GM12872 (cell line): ENCODE measurements around the gene OR52K2.

Source experiments
- CTCF ChIP-seq: IDR thresholded peaks from 3 replicates; pipeline ENCODE4 v1.5.1; 2011; ENCODE audit warnings: low read depth, mild to moderate bottlenecking, low read length, moderate library complexity; ENCODE audit not compliant: insufficient read depth

OR52K2 gene

GRCh38 chr11:4448995-4449394 lies at the start of gene OR52K2:
OR52K2 (plus strand) TSS chr11:4449295; CDS start chr11:4449340, 45 bp downstream.
- no peak for TF ChIP-seq CTCF

- no peak for TF ChIP-seq CTCF
Observed at GRCh38 chr11:4416306-4416705, 32.8 kb upstream of the OR52K2 start.

- TF ChIP-seq CTCF: no peak
Observed at GRCh38 chr11:4416816-4417215, 32.3 kb upstream of the OR52K2 start.

GRCh38 chr11:4418403-4418802 lies 30.7 kb upstream of the OR52K2 start:
- TF ChIP-seq CTCF: no peak

- TF ChIP-seq CTCF: no peak
Observed at GRCh38 chr11:4430051-4430450, 19.0 kb upstream of the OR52K2 start.

GRCh38 chr11:4433856-4434255 lies 15.2 kb upstream of the OR52K2 start:
- TF ChIP-seq CTCF: no peak

- TF ChIP-seq CTCF: no peak
Observed at GRCh38 chr11:4436411-4436810, 12.7 kb upstream of the OR52K2 start.

- no peak for TF ChIP-seq CTCF
Observed at GRCh38 chr11:4441515-4441914, 7.6 kb upstream of the OR52K2 start.
